Stomach (tissue), 4 donors: Measurements from ENCODE around the gene RAB30.

ENCODE experiments used
- CTCF ChIP-seq, 7 experiments: fragments of 450-650 bp in 4 of 7; fragments of 200-600 bp in 3 of 7; sonication (generic) in 3 of 7; IDR thresholded peaks; one replicate each; pipeline ENCODE4 v1.5.1; 2016 to 2019; ENCODE audit warnings: antibody characterized with exemption in 7 of 7, control low read depth in 2 of 7, mild to moderate bottlenecking in 1 of 7
- EP300 ChIP-seq: sonication (generic); formaldehyde crosslinking; IDR thresholded peaks from one replicate; pipeline ENCODE4 v1.6.1; 2017; ENCODE audit warnings: antibody characterized with exemption
- POLR2A ChIP-seq, 4 donors: fragments of 450-650 bp; IDR thresholded peaks; one replicate each; pipeline ENCODE4 v1.6.1; 2016; ENCODE audit warnings: antibody characterized with exemption in 4 of 4, control low read depth in 2 of 4, mild to moderate bottlenecking in 1 of 4, moderate library complexity in 1 of 4
- POLR2AphosphoS5 ChIP-seq, 3 donors: sonication (generic); formaldehyde crosslinking; IDR thresholded peaks; one replicate each; pipeline ENCODE4 v1.6.1; 2016; ENCODE audit warnings: antibody characterized with exemption in 3 of 3

GRCh38 chr11:83039566-83039965 is 32.1 kb downstream of the RAB30 start:
- TF ChIP-seq CTCF (IDR thresholded peaks at IDR 0.05) (no peak), POLR2A (IDR thresholded peaks at IDR 0.05) (no peak), POLR2AphosphoS5 (IDR thresholded peaks at IDR 0.05) (no peak), EP300 (no peak)
